ENCODE measurements around the gene EPHA1.

The EPHA1 gene

DNA sequence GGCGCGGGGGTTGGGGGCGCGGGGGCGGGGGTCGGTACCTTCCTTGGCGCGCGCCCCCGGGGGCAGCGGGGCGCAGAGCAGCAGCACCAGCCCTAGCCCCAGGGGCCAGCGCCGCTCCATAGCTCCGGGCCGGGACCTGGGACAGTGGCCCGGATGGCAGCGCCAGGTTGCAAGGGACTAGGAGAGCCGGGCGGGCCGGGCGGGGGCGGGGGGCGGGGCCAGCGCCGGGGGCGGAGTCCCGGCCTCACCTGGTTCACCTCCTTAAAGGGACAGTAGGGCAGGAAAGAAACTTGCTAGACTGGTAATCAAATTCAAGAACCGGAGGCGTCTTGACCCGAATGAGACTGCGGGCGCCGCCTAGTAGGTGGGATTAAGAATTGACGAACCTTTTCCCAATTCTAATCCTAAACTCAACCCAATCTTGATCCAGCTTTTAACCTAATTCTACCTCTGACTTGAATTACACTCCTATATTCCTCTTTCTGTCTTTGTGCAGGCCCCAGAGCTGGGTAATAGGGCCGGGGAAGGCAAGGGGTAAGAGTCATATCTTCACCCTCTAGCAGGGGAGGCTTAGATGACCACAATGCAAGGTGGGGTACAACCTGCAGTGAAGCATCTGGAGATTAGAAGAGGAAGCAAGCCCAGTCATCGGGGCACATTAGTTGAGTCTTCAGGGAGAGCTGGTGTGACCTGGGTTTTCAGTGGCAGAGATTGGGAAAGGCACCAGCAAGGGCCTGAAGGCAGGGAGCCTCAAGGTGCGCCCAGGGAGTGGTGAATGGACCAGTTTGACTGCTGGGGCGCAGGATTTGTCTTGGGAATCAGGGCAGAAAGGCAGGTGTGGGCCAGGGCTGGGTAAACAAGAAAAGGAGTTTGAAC lies at the start of gene EPHA1:
EPHA1 (minus strand) TSS at position 171 of the 876 bp plus-strand sequence; CDS start at position 120, 51 bp downstream.
- DNase-seq (ENCODE audit: low read depth in 2 of 2): no peak

DNA sequence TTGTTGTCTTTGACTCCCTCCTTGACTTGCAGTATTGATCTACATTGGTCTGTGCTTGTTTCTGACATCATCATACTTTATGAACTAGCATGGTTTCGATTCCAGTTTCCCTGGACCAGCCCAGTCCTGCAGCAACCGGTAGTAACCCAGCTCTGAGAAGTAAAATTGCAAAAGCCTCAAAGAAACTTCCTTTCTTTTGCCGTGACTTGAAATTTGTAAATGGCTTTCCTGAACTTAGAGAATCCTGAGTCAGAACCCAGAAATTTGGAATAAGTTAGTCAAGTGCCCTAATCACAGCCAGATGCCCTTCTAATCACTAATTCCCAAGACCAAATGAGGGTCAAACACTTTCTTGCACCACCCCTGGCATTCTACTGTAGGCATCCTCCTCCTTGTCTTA lies 49.6 kb upstream of the EPHA1 start:
- DNase-seq (ENCODE audit: low read depth in 2 of 2): no peak

DNA sequence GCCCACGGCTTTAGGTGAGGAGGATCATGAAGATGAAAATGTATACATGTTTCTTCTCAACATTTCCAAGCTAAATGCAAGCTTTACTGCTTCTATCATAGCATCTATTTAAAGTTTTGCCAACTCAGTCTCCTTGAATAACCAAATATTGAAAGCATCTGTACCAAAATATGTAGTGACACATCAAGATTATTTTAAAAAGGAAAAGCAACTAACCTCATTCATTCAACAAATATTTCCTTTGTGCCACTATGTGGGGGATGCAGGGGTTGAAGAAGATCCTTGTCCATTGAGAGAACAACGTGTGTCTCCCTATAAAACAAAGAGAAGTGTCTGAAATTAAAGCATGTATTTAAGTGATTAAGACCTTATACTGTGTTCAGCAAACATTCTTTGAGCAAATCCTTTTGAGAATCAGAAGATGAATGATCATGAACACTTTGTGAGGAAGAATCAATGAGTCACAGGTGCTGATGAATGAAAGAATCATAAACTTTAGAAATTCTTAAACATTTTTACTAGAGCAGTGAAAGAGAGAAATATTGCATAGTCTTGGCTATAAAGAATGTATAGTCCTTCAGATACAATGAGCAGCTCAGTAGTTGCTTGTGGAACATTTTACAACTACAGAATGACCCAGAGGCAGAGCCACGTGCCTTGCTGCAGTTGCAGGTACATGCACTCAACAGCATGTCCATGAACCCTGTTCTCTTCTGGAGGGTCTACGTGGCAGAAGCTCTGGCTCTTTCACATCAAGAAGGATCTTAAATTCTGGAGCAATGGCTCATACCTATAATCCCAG lies 48.5 kb upstream of the EPHA1 start:
- DNase-seq (ENCODE audit: low read depth in 2 of 2): no peak

DNA sequence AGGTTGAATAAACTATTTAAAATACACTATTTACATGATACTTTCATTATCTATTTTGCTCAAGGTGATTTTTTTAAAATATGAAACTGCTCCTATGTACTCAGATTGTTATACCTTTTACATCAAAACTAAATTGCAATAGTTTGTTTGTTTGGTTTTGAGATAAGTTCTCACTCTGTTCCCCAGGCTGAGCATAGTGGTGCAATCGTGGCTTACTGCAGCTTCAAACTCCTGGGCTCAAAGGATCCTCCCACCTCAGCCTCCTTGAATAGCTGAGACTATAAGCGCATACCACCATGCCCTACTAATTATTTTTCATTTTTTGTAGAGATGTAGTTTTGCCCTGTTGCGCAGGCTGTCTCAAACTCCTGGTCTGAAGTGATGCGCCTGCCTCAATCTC lies 47.3 kb upstream of the EPHA1 start:
- DNase-seq (ENCODE audit: low read depth in 2 of 2): no peak

DNA sequence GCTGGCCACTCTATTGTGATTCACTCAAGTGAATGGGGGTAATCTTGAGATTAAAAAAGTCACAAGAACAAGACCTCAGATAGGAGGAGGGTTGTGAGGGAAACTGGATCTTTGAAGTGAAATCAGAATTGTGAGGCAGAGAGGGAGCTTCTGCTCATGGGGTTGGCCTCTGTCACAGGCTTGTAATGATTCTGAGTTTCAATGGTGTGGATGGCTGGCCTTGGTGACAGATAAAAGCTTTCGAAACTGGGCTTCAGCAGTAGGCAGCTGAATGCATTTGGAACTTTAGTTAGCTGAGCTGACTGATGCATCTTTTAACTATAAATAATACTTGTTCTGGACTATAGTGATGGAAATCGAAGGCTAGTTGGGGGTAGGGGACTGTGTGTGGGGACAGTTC lies 46.8 kb upstream of the EPHA1 start:
- no peak for DNase-seq (ENCODE audit: low read depth in 2 of 2)

DNA sequence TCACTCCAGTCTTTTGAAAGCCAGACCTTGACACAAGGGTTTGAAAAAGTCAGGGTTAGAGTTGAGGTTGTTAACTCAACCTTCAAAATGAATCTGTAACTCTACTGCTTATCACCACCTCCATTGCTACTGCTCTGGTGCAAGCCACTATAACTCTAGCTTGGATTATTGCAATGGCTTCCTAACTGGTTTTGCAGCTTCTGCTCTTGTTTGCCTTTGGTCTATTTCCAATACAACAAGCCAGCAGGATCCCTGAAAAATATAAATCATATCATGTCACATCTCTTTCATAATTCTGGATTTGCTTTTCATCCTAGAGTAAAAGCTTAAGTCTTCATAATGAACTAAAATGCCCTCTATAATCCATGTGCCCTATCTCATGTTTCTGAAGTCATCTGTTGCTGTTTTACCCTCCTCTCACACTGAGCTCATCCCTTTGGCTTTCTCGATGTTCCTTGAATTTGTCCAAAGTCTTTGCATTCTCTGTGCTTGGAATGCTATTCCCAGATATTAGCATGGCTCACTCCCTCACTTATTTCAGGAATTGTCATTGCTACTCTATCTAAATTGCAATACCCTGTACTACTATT lies 45.5 kb upstream of the EPHA1 start:
- DNase-seq (ENCODE audit: low read depth in 2 of 2): no peak

DNA sequence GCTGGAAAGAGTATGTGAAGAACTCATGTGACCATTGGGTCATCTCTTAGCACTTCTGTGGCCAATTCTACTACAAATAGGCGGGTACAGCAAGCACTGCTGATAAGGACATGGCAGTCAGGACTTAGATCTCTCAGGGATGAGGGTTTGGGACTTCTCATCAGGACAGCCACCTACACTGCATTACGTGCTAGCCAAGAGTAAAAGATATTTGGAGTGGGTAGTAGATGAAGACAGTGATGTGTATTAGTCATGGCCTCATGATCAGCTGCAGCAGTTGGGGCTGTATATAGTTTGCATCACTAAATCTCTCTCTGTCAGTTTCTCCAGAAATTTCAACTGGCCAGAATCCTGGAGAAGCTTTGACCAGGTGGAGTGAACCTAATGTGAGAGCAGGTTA lies 43.8 kb upstream of the EPHA1 start:
- DNase-seq (ENCODE audit: low read depth in 2 of 2): no peak

DNA sequence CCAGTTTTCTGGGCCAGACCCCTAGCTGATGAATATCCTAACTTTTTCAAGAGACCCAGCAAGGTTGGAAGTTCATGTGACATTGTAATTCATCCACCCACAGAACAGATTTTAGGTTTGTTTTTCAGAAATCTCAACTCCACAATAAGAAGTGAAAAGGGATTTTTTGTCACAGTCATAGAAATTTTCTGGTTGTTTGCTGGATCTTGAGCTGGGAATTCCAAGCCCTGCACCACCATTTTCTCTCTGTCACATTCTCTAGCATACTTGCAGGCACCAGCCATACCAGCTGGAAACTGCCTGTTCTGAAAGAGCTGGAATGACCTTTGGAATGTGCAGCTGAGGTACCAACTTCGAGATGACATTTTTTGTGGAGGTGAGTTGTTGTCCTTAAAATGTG lies 43.1 kb upstream of the EPHA1 start:
- no peak for DNase-seq (ENCODE audit: low read depth in 2 of 2)

DNA sequence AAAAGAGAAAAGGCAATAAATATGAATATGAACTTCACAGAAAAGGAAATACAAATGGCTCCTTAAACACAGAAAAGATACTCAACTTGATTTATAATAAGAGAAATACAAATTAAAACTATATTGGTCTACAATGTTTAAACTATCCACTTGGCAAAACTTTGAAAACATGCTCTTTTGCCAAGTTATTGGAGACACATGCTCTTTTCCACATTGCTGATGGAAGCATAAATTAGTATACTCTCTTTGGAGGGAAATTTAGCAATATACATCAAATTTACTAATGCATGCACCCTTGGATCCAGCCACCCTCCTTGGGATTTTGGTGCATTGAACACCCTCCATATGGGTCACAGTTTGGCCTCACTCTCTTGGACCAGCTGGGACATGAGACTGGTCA lies 42.5 kb upstream of the EPHA1 start:
- no peak for DNase-seq (ENCODE audit: low read depth in 2 of 2)

DNA sequence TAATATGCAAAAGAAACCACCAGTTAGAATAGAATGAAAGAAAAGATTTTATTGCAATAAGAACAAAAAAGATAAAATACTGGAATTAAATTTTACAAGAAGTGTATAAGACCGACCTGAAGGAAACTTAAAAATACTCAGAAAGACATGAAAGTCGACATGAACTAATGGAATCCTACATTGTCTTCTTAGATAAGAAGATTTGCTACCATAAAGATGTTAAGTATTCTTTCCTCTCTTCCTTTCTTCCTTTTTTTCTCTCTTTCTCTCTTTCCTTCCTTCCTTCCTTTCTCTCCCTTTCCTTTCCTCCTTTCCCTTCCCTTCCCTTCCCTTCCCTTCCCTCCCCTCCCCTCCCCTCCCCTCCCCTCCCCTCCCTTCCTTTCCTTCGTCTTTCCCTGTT lies 41.1 kb upstream of the EPHA1 start:
- DNase-seq (ENCODE audit: low read depth in 2 of 2): no peak

DNA sequence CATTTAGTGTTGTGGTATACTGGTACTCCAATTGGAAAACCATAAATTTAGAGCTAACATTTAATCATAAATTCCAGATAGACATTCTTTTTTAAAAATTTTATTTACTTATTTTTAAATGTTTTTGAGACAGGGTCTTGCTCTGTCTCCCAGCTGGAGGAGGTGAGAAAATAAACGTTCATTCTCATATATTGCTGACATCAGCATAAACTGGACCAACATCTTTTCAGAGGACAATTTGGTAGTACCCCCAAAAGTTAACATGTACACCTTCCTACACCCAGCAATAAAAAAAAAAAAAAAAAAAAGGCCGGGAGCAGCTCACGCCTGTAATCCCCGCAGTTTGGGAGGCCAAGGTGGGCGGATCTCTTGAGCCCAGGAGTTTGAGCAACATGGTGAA lies 39.8 kb upstream of the EPHA1 start:
- no peak for DNase-seq (ENCODE audit: low read depth in 2 of 2)

DNA sequence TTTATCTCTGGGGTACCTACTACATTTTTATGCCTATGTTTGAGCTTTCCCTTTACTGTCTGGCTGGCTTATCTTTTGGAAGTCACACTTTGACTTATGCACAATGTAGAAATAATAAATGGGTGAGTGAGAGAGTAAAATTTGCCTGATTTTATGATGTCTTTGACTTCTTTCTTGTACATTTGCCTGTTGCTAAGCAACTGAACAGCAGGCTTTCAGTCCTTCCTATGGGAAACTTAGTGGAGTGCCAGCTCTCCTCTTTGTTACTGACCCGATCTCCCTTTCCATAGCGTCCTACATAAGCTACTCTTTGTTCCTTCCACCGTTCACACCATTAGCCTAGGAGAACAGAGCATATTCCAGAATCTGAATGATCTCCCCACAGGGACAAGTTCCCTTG lies 38.8 kb upstream of the EPHA1 start:
- DNase-seq (ENCODE audit: low read depth in 2 of 2): no peak

DNA sequence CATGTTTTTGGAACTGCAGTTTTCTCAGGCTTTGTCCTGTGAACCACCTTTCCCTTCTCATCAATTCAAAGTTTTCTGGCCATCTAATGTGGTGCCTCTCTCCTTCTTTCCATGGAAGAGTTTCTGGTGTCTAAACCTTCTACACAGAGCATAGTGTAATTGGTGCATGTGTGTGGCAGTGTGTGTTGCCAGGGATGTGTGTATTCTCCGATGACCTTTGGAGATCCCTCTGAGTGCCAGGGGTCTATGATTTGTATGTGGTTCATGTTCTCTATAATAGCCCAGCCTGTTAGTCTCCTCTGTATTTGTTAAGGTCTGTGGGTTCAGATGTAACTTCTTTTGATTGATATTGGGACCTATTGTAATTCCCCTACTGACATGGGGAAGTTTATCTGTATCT lies 36.1 kb upstream of the EPHA1 start:
- DNase-seq (ENCODE audit: low read depth in 2 of 2): no peak

DNA sequence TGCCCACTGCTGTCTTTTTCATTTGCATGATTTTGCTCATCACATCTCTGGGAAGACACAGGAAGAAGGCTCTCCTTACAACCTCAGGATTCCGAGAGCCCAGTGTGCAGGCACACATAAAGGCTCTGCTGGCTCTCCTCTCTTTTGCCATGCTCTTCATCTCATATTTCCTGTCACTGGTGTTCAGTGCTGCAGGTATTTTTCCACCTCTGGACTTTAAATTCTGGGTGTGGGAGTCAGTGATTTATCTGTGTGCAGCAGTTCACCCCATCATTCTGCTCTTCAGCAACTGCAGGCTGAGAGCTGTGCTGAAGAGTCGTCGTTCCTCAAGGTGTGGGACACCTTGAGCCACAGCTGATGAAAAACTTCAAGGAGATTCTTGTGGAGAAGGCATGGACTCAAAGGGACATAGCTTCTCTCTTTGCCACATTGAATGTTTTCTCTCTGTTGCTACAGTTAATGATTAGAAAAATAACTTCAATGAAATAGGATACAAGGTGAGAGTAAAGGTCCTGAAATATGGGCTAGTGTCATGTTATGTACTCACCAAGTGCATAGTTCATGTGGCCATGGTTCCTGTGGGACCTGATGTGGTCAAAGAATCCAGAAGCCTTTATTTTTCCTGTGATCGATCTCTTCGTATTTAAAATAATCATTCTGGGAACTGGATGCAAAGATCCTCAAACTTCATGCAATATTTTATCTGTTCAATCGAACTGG lies 35.6 kb upstream of the EPHA1 start:
- DNase-seq (ENCODE audit: low read depth in 2 of 2): no peak

DNA sequence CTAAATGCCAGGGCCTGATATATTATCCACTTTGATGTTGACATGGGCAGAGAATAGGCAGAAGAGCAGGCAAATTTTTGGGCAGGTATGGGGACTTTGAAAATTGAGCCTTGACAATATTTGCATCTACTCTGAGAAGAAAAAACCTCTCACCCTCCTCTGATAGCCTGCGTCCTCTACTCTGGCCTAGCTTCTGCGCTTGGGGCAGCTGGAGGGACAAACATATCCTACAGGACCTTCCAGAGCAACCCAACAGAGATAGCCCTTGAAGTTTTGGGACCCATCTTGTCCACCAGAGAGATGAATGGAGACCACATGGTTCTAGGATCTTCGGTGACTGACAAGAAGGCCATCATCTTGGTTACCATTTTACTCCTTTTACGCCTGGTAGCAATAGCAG lies 34.5 kb upstream of the EPHA1 start, which contains the start of gene TAS2R60:
TAS2R60 (plus strand) TSS at position 301 of the 400 bp plus-strand sequence; CDS start at position 301, 0 bp downstream.
- no peak for DNase-seq (ENCODE audit: low read depth in 2 of 2)

DNA sequence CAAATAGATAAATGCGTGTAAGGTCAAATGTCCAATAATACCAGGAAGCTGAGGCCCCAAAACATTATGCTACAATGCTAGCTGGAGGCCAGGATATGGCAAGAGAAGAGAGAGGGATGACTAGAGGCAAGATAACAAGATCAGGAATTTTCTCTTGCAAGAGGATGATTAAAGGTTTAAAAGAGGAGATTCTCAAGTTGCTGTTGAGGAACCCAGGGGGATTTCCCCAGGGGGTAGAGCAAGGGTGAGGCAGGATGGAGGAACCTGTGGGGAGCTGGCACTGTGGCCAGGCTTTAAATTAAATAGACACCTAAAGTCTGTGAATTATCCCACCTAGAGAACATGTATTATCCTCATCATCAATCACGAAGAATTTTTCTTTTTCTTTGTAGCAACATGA lies 31.2 kb upstream of the EPHA1 start:
- DNase-seq (ENCODE audit: low read depth in 2 of 2): no peak

DNA sequence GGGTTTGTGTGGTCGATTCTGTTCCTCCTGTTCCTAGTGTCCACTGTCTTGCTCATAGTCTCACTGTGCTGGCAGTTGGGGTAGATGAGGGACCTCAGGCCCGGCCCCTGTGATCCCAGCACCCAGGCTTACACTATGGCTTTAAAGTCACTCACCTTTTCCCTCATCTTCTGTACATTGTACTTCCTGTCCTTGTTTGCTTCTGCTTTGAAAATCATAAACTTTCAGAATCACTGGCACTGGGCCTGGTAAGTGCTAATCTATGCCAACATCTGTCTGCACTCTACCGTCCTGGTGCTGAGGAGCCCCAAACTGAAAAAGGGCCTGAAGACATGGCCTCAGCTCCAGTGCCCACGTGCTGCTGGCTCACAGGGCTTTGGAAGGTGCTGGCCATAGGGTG lies 28.9 kb upstream of the EPHA1 start:
- DNase-seq (ENCODE audit: low read depth in 2 of 2): no peak

DNA sequence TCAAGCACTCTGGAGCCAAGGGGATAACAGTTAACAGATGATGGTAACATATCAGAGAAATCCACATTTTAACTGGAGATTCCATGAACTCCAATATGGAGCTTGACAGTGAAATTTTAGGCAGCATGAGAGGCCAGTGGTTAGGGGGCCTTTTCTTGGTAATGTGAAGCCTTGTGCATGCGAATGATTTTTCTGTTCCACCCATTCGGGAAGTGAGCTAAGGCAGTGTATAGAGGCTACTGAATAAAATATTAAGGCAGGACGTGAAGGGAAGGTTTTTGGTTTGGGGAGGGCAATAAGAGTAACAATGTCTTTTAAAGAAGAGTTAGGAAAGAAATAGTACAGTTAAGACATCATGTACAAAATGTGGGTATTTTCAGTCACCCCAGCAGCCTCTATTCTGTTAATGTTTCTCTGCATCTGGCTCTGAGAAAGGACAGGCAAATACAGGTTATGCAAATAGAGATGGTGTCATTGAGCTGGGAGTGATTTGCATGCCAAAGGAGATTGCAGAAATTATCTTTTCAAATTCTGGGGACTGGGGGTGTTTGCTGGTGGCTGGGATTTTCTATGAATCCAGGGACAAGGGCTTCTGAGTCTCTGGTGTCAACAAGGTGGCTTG lies 27.8 kb upstream of the EPHA1 start:
- no peak for DNase-seq (ENCODE audit: low read depth in 2 of 2)

DNA sequence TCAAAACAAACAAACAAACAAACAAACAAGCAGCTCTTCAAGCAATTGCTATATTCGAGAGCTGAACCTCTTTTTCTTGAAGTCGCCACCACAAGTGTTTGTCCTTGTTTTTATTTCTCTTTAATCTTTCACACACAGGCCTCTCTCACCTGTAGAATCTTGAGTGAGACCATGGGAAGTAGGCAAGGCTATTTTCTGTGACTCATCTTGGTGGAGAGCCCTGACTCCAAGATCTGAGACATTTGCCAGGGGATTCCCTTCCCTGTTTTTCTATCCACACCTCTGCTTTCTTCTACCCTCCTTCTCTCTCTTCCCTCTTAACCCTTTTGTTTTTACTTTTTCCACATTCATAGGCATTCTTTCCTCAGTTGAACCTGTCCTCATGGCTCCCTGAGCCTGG lies 26.6 kb upstream of the EPHA1 start:
- DNase-seq (ENCODE audit: low read depth in 2 of 2): no peak

DNA sequence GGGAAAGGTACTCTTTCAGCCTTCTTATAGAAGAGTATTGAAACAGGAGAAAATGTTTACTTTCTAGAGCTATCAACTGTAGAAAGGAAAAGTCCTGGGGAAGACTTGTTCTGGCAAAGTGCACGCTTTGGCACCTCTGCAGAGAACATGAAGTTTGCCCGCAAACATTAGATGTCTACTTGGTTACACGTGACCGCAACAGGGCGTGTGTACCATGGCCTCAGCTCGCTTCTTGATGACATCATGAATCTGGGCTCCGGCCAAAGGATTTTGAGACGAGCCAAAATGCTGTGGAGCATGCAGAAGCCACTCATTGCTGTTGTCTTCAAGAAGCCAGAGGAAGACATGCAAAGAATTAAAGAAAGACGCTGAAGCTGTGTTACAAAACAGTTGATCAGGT lies 26.0 kb upstream of the EPHA1 start:
- no peak for DNase-seq (ENCODE audit: low read depth in 2 of 2)

DNA sequence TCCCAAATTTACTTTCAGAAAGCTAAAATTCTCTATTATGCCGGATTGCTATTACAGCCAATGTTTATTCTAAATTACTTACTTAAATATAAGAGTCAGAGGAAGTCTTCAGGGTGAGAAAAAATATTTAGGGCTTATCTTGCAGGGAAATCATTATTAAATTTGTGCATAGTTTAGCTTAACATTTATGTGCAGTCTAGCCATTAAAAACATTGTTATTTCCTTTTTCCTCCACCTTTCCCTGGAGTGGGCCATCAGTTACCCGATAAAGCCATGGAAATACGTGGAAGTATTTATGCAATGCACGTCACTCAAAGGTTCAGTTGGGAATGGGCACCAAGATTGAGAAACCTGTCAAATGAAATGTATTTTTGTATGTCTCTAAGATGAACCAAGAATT lies 25.1 kb upstream of the EPHA1 start:
- no peak for DNase-seq (ENCODE audit: low read depth in 2 of 2)

DNA sequence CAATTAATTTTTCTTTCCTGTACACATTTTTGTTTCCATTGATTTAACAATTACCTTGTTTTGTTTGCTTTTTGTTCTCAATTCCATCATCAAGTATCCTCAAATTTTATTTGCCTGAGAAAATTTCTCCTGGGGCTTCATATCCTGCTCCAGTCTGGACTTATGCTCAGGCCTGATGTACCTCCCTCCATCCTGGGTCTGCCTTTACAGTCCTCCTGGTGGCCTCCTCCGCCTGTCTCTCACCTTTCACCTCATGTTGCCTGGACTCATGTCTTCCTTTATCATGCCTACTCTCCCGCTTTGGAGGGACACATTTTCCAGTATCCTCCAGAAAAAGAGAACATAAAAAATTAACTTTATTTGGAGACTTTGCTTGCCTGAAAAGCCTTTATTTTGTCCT lies 22.5 kb upstream of the EPHA1 start:
- no peak for DNase-seq (ENCODE audit: low read depth in 2 of 2)

Measured in stimulated activated CD4-positive, alpha-beta T cell treated with anti-CD3 and anti-CD28 coated beads, Interleukin-4, amount 100 ng/mL, for 48 hours (primary cell).